ENCODE results near the gene CDNF.
"Not testable (repeated sequence)": the region's sequence is repeated elsewhere in the genome, so short reads cannot be mapped to it uniquely, and the experiment has no call there.

Gene CDNF

GRCh38 chr10:14873090-14873760 is 35.4 kb upstream of the CDNF start:
- peaks cover 5 to 42% of the 10 kb centered on the region in 2 donors for H3K36me3 ChIP-seq (replicated peaks in 1 of 2; ENCODE audit: control insufficient read depth in 2 of 2, insufficient read depth in 2 of 2, low read length in 2 of 2)
- H2AK5ac ChIP-seq (ENCODE audit: low read depth, low read length), result no peak overlapping the region
- H3K4me2 ChIP-seq (ENCODE audit: insufficient read depth, low read length, poor library complexity, severe bottlenecking), result no peak overlapping the region
- H3K18ac ChIP-seq (ENCODE audit: low read length), result no peak overlapping the region
- no peaks in the 10 kb centered on the region for H3K27me3 ChIP-seq (ENCODE audit: control insufficient read depth in 3 of 3, insufficient read depth in 3 of 3, low read depth in 1 of 3, low read length in 3 of 3)
- H3K4me3 ChIP-seq (ENCODE audit: low read length in 2 of 2), result no peak overlapping the region
- H3K4me1 ChIP-seq (ENCODE audit: control insufficient read depth in 2 of 2, insufficient read depth in 1 of 2, low read depth in 1 of 2, low read length in 2 of 2), result peaks cover 0 to 4% of the 10 kb centered on the region in 2 donors
- no CpG with 5 or more reads among the region's 2 CpGs for WGBS, 2 donors (ENCODE audit: extremely low coverage in 2 of 2, insufficient read length in 2 of 2, insufficient replicate concordance in 1 of 2)
- no peaks in the 10 kb centered on the region for H3K9me3 ChIP-seq (replicated peaks in 1 of 2; ENCODE audit: control insufficient read depth in 2 of 2, insufficient read depth in 1 of 2, low read depth in 1 of 2, low read length in 2 of 2)
- H3K79me1 ChIP-seq (ENCODE audit: low read depth, low read length), result no peaks in the 10 kb centered on the region
- no peak overlapping the region for H3K9ac ChIP-seq (ENCODE audit: low read depth, low read length, poor library complexity)
- no peak overlapping the region for H3K27ac ChIP-seq (replicated peaks; ENCODE audit: low read length)
- no peak overlapping the region for H3K14ac ChIP-seq (ENCODE audit: low read length)
- H2BK12ac ChIP-seq (ENCODE audit: low read length), result no peak overlapping the region
- no peak overlapping the region for H2BK5ac ChIP-seq (ENCODE audit: low read length)
- H3K4ac ChIP-seq (ENCODE audit: low read length), result no peak overlapping the region
- no peak overlapping the region for H2BK120ac ChIP-seq (ENCODE audit: low read depth, low read length)
- no peak overlapping the region for H4K8ac ChIP-seq (ENCODE audit: low read depth, low read length)
- H2AFZ ChIP-seq (ENCODE audit: low read length), result no peak overlapping the region
- no peak for DNase-seq (ENCODE audit: low spot score)
- H3K23ac ChIP-seq (ENCODE audit: low read depth, low read length, poor library complexity), result no peak overlapping the region
- H4K91ac ChIP-seq (ENCODE audit: low read depth, low read length, poor library complexity), result no peak overlapping the region
- H2BK15ac ChIP-seq (ENCODE audit: low read length), result no peak overlapping the region

GRCh38 chr10:14864871-14865270 is 27.0 kb upstream of the CDNF start:
- not testable (repeated sequence) for H3K9ac ChIP-seq (ENCODE audit: low read depth, low read length, poor library complexity); H3K27me3 ChIP-seq (ENCODE audit: control insufficient read depth in 3 of 3, insufficient read depth in 3 of 3, low read depth in 1 of 3, low read length in 3 of 3); DNase-seq (ENCODE audit: low spot score); H2BK120ac ChIP-seq (ENCODE audit: low read depth, low read length); H3K4me3 ChIP-seq (ENCODE audit: low read length in 2 of 2); H3K4me2 ChIP-seq (ENCODE audit: insufficient read depth, low read length, poor library complexity, severe bottlenecking); H3K4me1 ChIP-seq (ENCODE audit: control insufficient read depth in 2 of 2, insufficient read depth in 1 of 2, low read depth in 1 of 2, low read length in 2 of 2); H3K23ac ChIP-seq (ENCODE audit: low read depth, low read length, poor library complexity); H2AK5ac ChIP-seq (ENCODE audit: low read depth, low read length); H2BK5ac ChIP-seq (ENCODE audit: low read length); H3K4ac ChIP-seq (ENCODE audit: low read length); H3K14ac ChIP-seq (ENCODE audit: low read length); H4K91ac ChIP-seq (ENCODE audit: low read depth, low read length, poor library complexity); H2AFZ ChIP-seq (ENCODE audit: low read length); H4K8ac ChIP-seq (ENCODE audit: low read depth, low read length); H3K79me1 ChIP-seq (ENCODE audit: low read depth, low read length); H3K9me3 ChIP-seq (replicated peaks in 1 of 2; ENCODE audit: control insufficient read depth in 2 of 2, insufficient read depth in 1 of 2, low read depth in 1 of 2, low read length in 2 of 2); H2BK15ac ChIP-seq (ENCODE audit: low read length); H2BK12ac ChIP-seq (ENCODE audit: low read length); H3K18ac ChIP-seq (ENCODE audit: low read length); H3K27ac ChIP-seq (replicated peaks; ENCODE audit: low read length)
- H3K36me3 ChIP-seq (replicated peaks in 1 of 2; ENCODE audit: control insufficient read depth in 2 of 2, insufficient read depth in 2 of 2, low read length in 2 of 2), result peaks cover 9 to 66% of the 10 kb centered on the region in 2 donors
- WGBS, 2 donors (ENCODE audit: extremely low coverage in 2 of 2, insufficient read length in 2 of 2, insufficient replicate concordance in 1 of 2), result no CpG with 5 or more reads among the region's 3 CpGs

- H2AK5ac ChIP-seq (ENCODE audit: low read depth, low read length); H4K8ac ChIP-seq (ENCODE audit: low read depth, low read length); H2BK15ac ChIP-seq (ENCODE audit: low read length); H3K27me3 ChIP-seq (ENCODE audit: control insufficient read depth in 3 of 3, insufficient read depth in 3 of 3, low read depth in 1 of 3, low read length in 3 of 3); H3K4me2 ChIP-seq (ENCODE audit: insufficient read depth, low read length, poor library complexity, severe bottlenecking); H3K14ac ChIP-seq (ENCODE audit: low read length); H3K18ac ChIP-seq (ENCODE audit: low read length); H3K4me3 ChIP-seq (ENCODE audit: low read length in 2 of 2); H2BK120ac ChIP-seq (ENCODE audit: low read depth, low read length); DNase-seq (ENCODE audit: low spot score); H3K79me1 ChIP-seq (ENCODE audit: low read depth, low read length); H3K9me3 ChIP-seq (replicated peaks in 1 of 2; ENCODE audit: control insufficient read depth in 2 of 2, insufficient read depth in 1 of 2, low read depth in 1 of 2, low read length in 2 of 2); H2BK5ac ChIP-seq (ENCODE audit: low read length); H3K4me1 ChIP-seq (ENCODE audit: control insufficient read depth in 2 of 2, insufficient read depth in 1 of 2, low read depth in 1 of 2, low read length in 2 of 2); H3K23ac ChIP-seq (ENCODE audit: low read depth, low read length, poor library complexity); H3K4ac ChIP-seq (ENCODE audit: low read length); H4K91ac ChIP-seq (ENCODE audit: low read depth, low read length, poor library complexity); H2BK12ac ChIP-seq (ENCODE audit: low read length); H3K27ac ChIP-seq (replicated peaks; ENCODE audit: low read length); H3K9ac ChIP-seq (ENCODE audit: low read depth, low read length, poor library complexity); H2AFZ ChIP-seq (ENCODE audit: low read length): not testable (repeated sequence)
- peaks cover 6 to 66% of the 10 kb centered on the region in 2 donors for H3K36me3 ChIP-seq (replicated peaks in 1 of 2; ENCODE audit: control insufficient read depth in 2 of 2, insufficient read depth in 2 of 2, low read length in 2 of 2)
- WGBS, 2 donors (ENCODE audit: extremely low coverage in 2 of 2, insufficient read length in 2 of 2, insufficient replicate concordance in 1 of 2), result no CpG with 5 or more reads among the region's 6 CpGs
Observed at GRCh38 chr10:14864466-14864865, 26.6 kb upstream of the CDNF start.

- Histone ChIP-seq H3K9me3 (replicated peaks in 1 of 2; ENCODE audit: control insufficient read depth in 2 of 2, insufficient read depth in 1 of 2, low read depth in 1 of 2, low read length in 2 of 2) (no peaks in the 10 kb centered on the region), H3K36me3 (replicated peaks in 1 of 2; ENCODE audit: control insufficient read depth in 2 of 2, insufficient read depth in 2 of 2, low read length in 2 of 2) (peaks cover 5 to 65% of the 10 kb centered on the region in 2 donors), H3K27ac (replicated peaks; ENCODE audit: low read length) (no peak overlapping the region)
Observed at GRCh38 chr10:14860791-14861190, 23.0 kb upstream of the CDNF start.

More at GRCh38 chr10:14860791-14861190, 23.0 kb upstream of the CDNF start:
- no peak overlapping the region for H3K4ac ChIP-seq (ENCODE audit: low read length)
- H3K14ac ChIP-seq (ENCODE audit: low read length), result no peak overlapping the region
- no peak for DNase-seq (ENCODE audit: low spot score)
- H3K79me1 ChIP-seq (ENCODE audit: low read depth, low read length), result no peaks in the 10 kb centered on the region
- no peak overlapping the region for H2AFZ ChIP-seq (ENCODE audit: low read length)
- H3K4me2 ChIP-seq (ENCODE audit: insufficient read depth, low read length, poor library complexity, severe bottlenecking), result no peak overlapping the region
- H2AK5ac ChIP-seq (ENCODE audit: low read depth, low read length), result no peak overlapping the region
- no peak overlapping the region for H3K18ac ChIP-seq (ENCODE audit: low read length)
- no peaks in the 10 kb centered on the region for H3K27me3 ChIP-seq (ENCODE audit: control insufficient read depth in 3 of 3, insufficient read depth in 3 of 3, low read depth in 1 of 3, low read length in 3 of 3)
- H3K4me1 ChIP-seq (ENCODE audit: control insufficient read depth in 2 of 2, insufficient read depth in 1 of 2, low read depth in 1 of 2, low read length in 2 of 2), result no peaks in the 10 kb centered on the region
- H2BK5ac ChIP-seq (ENCODE audit: low read length), result no peak overlapping the region
- no peak overlapping the region for H3K4me3 ChIP-seq (ENCODE audit: low read length in 2 of 2)
- H3K9ac ChIP-seq (ENCODE audit: low read depth, low read length, poor library complexity), result no peak overlapping the region
- no peak overlapping the region for H3K23ac ChIP-seq (ENCODE audit: low read depth, low read length, poor library complexity)
- no peak overlapping the region for H2BK15ac ChIP-seq (ENCODE audit: low read length)
- no peak overlapping the region for H2BK120ac ChIP-seq (ENCODE audit: low read depth, low read length)
- H4K8ac ChIP-seq (ENCODE audit: low read depth, low read length), result no peak overlapping the region
- no peak overlapping the region for H4K91ac ChIP-seq (ENCODE audit: low read depth, low read length, poor library complexity)
- WGBS, 2 donors (ENCODE audit: extremely low coverage in 2 of 2, insufficient read length in 2 of 2, insufficient replicate concordance in 1 of 2), result no CpG with 5 or more reads among the region's 1 CpG
- no peak overlapping the region for H2BK12ac ChIP-seq (ENCODE audit: low read length)
